ENCODE measurements around the gene P2RY2. TPM values are rescaled to one million over a fixed set of nuclear protein-coding genes. Genes with fewer than 3 reads are reported as not detected.

Gene P2RY2
- total and polyA plus RNA-seq, 9 of the 15 experiments (the other 6 are each of a cell fraction or from before 2014, with no cell fraction given) = not detected

DNA sequence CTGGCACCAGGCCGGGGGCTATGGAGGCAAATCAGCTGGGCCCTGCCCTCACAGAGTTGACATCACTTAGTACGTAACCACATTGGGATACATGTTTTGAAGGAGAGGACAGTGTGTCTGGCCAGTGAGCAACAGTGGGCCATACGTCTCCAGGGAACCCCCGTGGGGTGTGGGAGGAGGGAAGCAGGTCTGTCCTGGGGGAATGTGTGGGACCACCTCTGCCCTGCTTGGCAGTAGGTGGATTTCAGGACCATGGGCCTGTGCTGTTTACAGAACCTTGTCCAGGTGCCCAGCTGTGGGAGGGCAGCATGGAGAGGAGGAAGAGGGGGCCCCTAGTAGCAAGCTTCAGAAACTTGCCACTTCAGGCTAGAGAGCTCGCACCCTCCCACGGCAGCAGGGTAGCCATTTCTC, 21.0 kb downstream of the P2RY2 start:
- Histone ChIP-seq H4K20me1 (replicated peaks; ENCODE audit: control insufficient read depth, insufficient read depth, low read length) (no peaks in the 10 kb centered on the region), H3K4me1 (replicated peaks in 1 of 2; ENCODE audit: control insufficient read depth in 2 of 2, insufficient read depth in 2 of 2, low read length in 2 of 2) (peaks cover 0 to 12% of the 10 kb centered on the region in 2 experiments; a peak in 2 of 5 replicates), H3K9me3 (replicated peaks; ENCODE audit: control insufficient read depth, insufficient read depth, low read depth, low read length) (no peaks in the 10 kb centered on the region), H3K27ac (ENCODE audit: extremely low read depth, low read depth, low read length) (no peak overlapping the region), H3K9me1 (ENCODE audit: control insufficient read depth, insufficient read depth, low read length) (no peaks in the 10 kb centered on the region), H3K27me3 (ENCODE audit: control insufficient read depth in 2 of 2, insufficient read depth in 2 of 2, low read length in 2 of 2) (peaks cover 4 to 48% of the 10 kb centered on the region in 2 experiments; a peak in 3 of 5 replicates), H3K79me2 (ENCODE audit: control insufficient read depth, insufficient read depth, low read length) (no peaks in the 10 kb centered on the region), H3K9ac (ENCODE audit: insufficient read depth in 1 of 2, low read depth in 2 of 2, low read length in 2 of 2) (no peak overlapping the region), H3K4me3 (no peak overlapping the region), H3K36me3 (ENCODE audit: control insufficient read depth, insufficient read depth, low read length) (no peaks in the 10 kb centered on the region), H3K4me2 (ENCODE audit: insufficient read depth, low read length) (no peak overlapping the region), H2AFZ (ENCODE audit: low read depth, low read length) (no peak overlapping the region)
- no peak for DNase-seq (ENCODE audit: extremely low read depth in 1 of 4, low spot score in 3 of 4)
- in situ Hi-C loops (cut with MboI) (loop anchor here (5.0 kb wide), 2 partner anchors 52 to 512 kb away; no protein-coding TSS in a partner anchor), intact Hi-C loops (cut with micrococcal nuclease) (no loop called here)
- CTCF ChIA-PET (ENCODE audit: low intra/inter-chr PET ratio) = no interaction called here
- POLR2A ChIA-PET = interaction anchor here (0.6 kb wide), 1 partner anchor 20 kb away, joined by 3 read pairs; no protein-coding TSS in a partner anchor
- no peak for ATAC-seq
- FAIRE-seq = no peak
- WGBS (ENCODE audit: insufficient coverage, low coverage, missing lambda C conversion rate) = 3% methylated on average over 6 of the region's 6 CpGs
- no TSS peak for BruUV-seq (replicated peaks)
- TF ChIP-seq ZNF561 (CRISPR knock-in tag; conservative IDR thresholded peaks at IDR 0.05) (no peak), GABPA (tag; conservative IDR thresholded peaks at IDR 0.05; ENCODE audit: low read depth) (no peak), PHF8 (IDR thresholded peaks at IDR 0.05; ENCODE audit: borderline replicate concordance, low read length) (no peak), RBM14 (IDR thresholded peaks at IDR 0.05; ENCODE audit: borderline replicate concordance, insufficient read depth, low read depth, low read length) (no peak), GTF2A2 (tag; IDR thresholded peaks at IDR 0.05) (no peak), YY1 (IDR thresholded peaks at IDR 0.05; ENCODE audit: borderline replicate concordance in 1 of 3, control insufficient read depth in 1 of 3, extremely low read depth in 1 of 3, insufficient read depth in 3 of 3, insufficient read length in 1 of 3, insufficient replicate concordance in 2 of 3, low read depth in 1 of 3, low read length in 2 of 3) (no peak), SMAD3 (CRISPR knock-in tag; conservative IDR thresholded peaks at IDR 0.05) (no peak), FOSL1 (tag; conservative IDR thresholded peaks at IDR 0.05) (no peak), FOXJ2 (tag; IDR thresholded peaks at IDR 0.05) (no peak), KLF6 (CRISPR knock-in tag; IDR thresholded peaks at IDR 0.05; ENCODE audit: borderline replicate concordance) (no peak), NUFIP1 (IDR thresholded peaks at IDR 0.05; ENCODE audit: partially characterized antibody) (no peak)
- TF ChIP-seq, protein P1, sequence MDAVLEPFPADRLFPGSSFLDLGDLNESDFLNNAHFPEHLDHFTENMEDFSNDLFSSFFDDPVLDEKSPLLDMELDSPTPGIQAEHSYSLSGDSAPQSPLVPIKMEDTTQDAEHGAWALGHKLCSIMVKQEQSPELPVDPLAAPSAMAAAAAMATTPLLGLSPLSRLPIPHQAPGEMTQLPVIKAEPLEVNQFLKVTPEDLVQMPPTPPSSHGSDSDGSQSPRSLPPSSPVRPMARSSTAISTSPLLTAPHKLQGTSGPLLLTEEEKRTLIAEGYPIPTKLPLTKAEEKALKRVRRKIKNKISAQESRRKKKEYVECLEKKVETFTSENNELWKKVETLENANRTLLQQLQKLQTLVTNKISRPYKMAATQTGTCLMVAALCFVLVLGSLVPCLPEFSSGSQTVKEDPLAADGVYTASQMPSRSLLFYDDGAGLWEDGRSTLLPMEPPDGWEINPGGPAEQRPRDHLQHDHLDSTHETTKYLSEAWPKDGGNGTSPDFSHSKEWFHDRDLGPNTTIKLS (IDR thresholded peaks at IDR 0.05; ENCODE audit: borderline replicate concordance, low read depth) = no peak
- TF ChIP-seq, protein P2, sequence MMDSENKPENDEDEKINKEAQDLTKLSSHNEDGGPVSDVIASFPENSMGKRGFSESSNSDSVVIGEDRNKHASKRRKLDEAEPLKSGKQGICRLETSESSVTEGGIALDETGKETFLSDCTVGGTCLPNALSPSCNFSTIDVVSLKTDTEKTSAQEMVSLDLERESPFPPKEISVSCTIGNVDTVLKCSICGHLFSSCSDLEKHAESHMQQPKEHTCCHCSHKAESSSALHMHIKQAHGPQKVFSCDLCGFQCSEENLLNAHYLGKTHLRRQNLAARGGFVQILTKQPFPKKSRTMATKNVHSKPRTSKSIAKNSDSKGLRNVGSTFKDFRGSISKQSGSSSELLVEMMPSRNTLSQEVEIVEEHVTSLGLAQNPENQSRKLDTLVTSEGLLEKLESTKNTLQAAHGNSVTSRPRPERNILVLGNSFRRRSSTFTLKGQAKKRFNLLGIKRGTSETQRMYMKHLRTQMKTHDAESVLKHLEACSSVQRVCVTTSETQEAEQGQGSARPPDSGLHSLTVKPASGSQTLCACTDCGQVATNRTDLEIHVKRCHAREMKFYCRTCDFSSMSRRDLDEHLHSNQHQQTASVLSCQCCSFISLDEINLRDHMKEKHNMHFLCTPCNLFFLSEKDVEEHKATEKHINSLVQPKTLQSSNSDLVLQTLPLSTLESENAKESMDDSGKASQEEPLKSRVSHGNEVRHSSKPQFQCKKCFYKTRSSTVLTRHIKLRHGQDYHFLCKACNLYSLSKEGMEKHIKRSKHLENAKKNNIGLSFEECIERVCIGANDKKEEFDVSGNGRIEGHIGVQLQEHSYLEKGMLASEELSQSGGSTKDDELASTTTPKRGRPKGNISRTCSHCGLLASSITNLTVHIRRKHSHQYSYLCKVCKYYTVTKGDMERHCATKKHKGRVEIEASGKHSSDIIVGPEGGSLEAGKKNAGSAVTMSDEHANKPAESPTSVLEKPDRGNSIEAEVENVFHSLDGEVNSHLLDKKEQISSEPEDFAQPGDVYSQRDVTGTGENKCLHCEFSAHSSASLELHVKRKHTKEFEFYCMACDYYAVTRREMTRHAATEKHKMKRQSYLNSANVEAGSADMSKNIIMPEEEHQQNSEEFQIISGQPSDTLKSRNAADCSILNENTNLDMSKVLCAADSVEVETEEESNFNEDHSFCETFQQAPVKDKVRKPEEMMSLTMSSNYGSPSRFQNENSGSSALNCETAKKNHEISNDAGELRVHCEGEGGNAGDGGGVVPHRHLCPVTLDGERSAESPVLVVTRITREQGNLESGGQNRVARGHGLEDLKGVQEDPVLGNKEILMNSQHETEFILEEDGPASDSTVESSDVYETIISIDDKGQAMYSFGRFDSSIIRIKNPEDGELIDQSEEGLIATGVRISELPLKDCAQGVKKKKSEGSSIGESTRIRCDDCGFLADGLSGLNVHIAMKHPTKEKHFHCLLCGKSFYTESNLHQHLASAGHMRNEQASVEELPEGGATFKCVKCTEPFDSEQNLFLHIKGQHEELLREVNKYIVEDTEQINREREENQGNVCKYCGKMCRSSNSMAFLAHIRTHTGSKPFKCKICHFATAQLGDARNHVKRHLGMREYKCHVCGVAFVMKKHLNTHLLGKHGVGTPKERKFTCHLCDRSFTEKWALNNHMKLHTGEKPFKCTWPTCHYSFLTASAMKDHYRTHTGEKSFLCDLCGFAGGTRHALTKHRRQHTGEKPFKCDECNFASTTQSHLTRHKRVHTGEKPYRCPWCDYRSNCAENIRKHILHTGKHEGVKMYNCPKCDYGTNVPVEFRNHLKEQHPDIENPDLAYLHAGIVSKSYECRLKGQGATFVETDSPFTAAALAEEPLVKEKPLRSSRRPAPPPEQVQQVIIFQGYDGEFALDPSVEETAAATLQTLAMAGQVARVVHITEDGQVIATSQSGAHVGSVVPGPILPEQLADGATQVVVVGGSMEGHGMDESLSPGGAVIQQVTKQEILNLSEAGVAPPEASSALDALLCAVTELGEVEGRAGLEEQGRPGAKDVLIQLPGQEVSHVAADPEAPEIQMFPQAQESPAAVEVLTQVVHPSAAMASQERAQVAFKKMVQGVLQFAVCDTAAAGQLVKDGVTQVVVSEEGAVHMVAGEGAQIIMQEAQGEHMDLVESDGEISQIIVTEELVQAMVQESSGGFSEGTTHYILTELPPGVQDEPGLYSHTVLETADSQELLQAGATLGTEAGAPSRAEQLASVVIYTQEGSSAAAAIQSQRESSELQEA (IDR thresholded peaks at IDR 0.05; ENCODE audit: low read depth) = no peak

All from K562 (cell line).